ENCODE measurements around the gene ASCC3. TPM values are rescaled to one million over a fixed set of nuclear protein-coding genes. Genes with fewer than 3 reads are reported as not detected.

The ASCC3 gene
- total RNA-seq, 2 donors from 2014 or later, result 43.7 to 46.4 TPM

DNA sequence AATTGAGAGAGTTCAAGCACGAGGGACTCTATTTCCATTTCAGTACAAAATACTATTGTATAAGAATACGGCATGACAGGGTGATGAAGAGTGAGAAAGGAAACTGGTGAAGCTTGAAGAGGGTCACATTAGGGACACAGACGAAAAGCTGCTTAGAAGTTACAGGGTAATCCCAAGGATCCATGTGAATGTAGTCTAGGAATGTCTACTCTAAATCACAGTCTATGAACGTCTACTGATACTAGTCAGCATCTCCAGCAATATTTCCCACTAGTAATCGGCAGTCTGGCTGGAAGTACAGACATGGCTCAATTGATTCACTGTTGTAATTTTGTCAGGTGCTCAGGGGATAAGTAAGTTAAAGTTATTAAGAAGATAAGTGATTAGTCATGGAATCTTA, 156.4 kb downstream of the ASCC3 start:
- no peak overlapping the region for H3K4me3 Mint-ChIP-seq
- no peak overlapping the region for H3K27ac Mint-ChIP-seq
- H3K9me3 ChIP-seq (ENCODE audit: control insufficient read depth, low read length, poor library complexity, severe bottlenecking), result no peaks in the 10 kb centered on the region
- H3K4me1 Mint-ChIP-seq, result peaks cover 11% of the 10 kb centered on the region
- peaks cover 7% of the 10 kb centered on the region for H3K36me3 Mint-ChIP-seq (ENCODE audit: low read depth)
- ATAC-seq, result no peak
- H3K27me3 Mint-ChIP-seq, result no peaks in the 10 kb centered on the region
- no peak for DNase-seq

DNA sequence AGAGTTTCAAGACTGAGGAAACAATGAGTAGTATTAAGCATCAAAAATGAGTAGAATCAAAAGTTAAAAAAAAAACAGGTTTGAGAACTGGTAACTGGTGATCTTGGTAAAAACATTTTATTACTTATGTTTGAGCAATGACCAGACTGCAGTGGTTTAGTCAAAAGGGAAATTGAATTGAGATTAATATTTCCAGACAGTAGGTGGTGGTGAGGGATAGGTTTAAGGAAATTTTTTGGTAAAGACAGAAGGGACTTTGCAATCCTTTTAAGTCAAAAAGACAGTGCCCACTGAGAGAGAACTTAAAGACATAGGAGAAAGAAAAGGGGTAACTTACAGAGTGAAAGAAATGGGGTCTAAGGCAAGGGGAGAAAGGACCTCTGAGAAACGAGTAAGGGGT, 156.9 kb downstream of the ASCC3 start:
- DNase-seq (no peak), ATAC-seq (no peak)
- no peaks in the 10 kb centered on the region for H3K9me3 ChIP-seq (ENCODE audit: control insufficient read depth, low read length, poor library complexity, severe bottlenecking)
- no peaks in the 10 kb centered on the region for H3K27me3 Mint-ChIP-seq
- no peak overlapping the region for H3K27ac Mint-ChIP-seq
- peaks cover 7% of the 10 kb centered on the region for H3K36me3 Mint-ChIP-seq (ENCODE audit: low read depth)
- no peak overlapping the region for H3K4me3 Mint-ChIP-seq
- H3K4me1 Mint-ChIP-seq, result peaks cover 11% of the 10 kb centered on the region

DNA sequence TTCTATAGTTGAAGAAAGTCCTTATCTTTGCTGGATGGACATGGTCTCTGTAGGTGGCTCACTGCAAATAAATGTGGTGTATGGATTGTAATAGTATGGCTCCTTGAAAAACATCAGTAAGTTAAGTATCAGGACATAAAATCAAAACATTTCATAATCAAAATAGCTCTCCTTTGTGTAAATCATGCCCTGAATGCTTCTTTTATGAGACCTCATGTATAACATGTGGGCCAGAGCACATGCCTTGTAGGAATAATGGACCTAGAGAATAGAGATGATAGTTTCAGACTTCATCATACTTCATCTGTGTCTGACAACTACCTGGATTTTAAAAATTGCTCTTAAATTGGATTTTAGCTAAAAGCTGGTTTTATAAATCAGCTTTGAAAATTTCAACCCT, 159.9 kb downstream of the ASCC3 start:
- ATAC-seq (no peak), DNase-seq (no peak)
- Mint-ChIP-seq H3K4me1 (peaks cover 11% of the 10 kb centered on the region), H3K27me3 (no peaks in the 10 kb centered on the region), H3K4me3 (no peak overlapping the region), H3K27ac (no peak overlapping the region), H3K36me3 (ENCODE audit: low read depth) (peaks cover 4% of the 10 kb centered on the region)
- no peaks in the 10 kb centered on the region for H3K9me3 ChIP-seq (ENCODE audit: control insufficient read depth, low read length, poor library complexity, severe bottlenecking)

DNA sequence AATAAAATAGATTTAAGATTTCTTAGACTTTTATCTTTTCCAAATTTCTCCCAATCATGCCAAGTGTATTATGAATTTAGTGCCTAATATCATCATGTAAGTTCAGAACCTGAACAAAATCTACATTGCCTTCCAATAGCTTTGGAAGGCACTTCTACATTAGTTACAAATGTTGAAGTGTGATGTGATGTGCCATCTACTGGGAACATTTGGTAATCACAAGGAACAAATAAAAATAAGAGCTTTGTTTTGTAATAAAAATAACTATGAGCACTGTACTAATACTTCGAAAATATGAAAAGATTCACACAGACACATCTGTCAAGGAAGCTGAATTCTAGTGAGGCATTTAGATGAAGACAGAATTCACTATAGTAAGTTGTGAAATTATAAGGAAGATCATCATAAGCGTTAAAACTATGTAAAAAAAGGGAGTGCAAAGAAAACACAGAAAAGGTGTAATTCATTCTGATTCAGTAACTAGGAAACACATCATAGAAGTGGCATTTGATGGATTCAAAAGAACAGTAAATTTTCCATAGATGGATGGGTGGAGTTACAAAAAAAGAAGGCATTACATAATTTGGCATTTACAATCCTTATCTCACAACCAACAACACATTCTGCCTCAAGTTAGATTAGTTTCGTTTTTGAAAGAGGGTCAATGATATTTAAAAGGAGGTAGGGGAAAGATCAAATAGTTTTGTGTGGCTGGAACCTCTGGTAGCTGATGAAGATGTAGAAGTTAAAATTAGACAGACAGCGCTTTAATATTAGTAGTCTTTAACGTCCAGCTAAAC, 161.0 kb downstream of the ASCC3 start:
- H3K36me3 Mint-ChIP-seq (ENCODE audit: low read depth), result peaks cover 4% of the 10 kb centered on the region
- ATAC-seq (no peak), DNase-seq (no peak)
- H3K4me1 Mint-ChIP-seq, result peaks cover 11% of the 10 kb centered on the region
- H3K27me3 Mint-ChIP-seq, result no peaks in the 10 kb centered on the region
- no peak overlapping the region for H3K27ac Mint-ChIP-seq
- H3K4me3 Mint-ChIP-seq, result peak overlapping the region; percentile 56
- no peaks in the 10 kb centered on the region for H3K9me3 ChIP-seq (ENCODE audit: control insufficient read depth, low read length, poor library complexity, severe bottlenecking)

DNA sequence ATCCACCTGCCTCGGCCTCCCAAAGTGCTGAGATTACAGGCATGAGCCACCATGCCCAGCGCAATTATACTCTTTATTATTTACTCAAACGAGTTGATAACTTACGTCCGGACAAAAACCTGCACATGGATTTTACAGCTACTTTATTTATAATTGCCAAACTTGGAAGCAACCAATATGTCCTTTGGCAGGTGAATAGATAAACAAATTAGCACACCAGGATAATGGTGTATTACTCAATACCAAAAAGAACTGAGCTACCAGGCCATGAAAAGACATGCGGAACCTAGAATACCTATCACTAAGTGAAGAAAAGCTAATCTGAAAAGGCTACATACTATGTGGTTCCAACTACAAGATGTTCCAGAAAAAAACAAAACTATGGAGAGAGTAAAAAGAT, 168.1 kb downstream of the ASCC3 start:
- peaks cover 2% of the 10 kb centered on the region for H3K36me3 Mint-ChIP-seq (ENCODE audit: low read depth)
- H3K4me1 Mint-ChIP-seq, result no peaks in the 10 kb centered on the region
- ATAC-seq (no peak), DNase-seq (no peak)
- no peaks in the 10 kb centered on the region for H3K9me3 ChIP-seq (ENCODE audit: control insufficient read depth, low read length, poor library complexity, severe bottlenecking)
- H3K27me3 Mint-ChIP-seq, result no peaks in the 10 kb centered on the region
- no peak overlapping the region for H3K27ac Mint-ChIP-seq
- no peak overlapping the region for H3K4me3 Mint-ChIP-seq

DNA sequence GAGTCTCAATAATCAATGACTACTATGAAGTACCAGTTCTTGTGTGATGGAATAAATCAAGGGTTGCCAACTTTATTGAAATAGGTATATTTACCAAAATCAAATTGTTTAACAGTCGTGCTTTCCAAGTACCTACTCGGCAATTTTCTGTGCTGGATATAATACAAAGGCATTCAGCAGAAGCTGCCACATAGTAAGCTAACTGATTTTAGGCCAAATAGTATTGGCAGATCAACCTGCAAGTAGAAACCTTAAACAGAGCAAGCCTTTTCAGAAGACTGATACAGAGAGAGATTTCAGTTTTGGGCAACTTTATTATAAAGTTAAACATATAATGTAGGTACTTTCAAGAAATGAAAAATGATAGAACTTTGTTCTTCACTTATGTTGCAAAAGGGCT, 174.6 kb downstream of the ASCC3 start:
- no peak for DNase-seq
- no peak overlapping the region for H3K27ac Mint-ChIP-seq
- peaks cover 6% of the 10 kb centered on the region for H3K36me3 Mint-ChIP-seq (ENCODE audit: low read depth)
- H3K4me1 Mint-ChIP-seq, result peaks cover 4% of the 10 kb centered on the region
- no peaks in the 10 kb centered on the region for H3K27me3 Mint-ChIP-seq
- H3K9me3 ChIP-seq (ENCODE audit: control insufficient read depth, low read length, poor library complexity, severe bottlenecking), result no peaks in the 10 kb centered on the region
- no peak overlapping the region for H3K4me3 Mint-ChIP-seq
- ATAC-seq, result no peak

DNA sequence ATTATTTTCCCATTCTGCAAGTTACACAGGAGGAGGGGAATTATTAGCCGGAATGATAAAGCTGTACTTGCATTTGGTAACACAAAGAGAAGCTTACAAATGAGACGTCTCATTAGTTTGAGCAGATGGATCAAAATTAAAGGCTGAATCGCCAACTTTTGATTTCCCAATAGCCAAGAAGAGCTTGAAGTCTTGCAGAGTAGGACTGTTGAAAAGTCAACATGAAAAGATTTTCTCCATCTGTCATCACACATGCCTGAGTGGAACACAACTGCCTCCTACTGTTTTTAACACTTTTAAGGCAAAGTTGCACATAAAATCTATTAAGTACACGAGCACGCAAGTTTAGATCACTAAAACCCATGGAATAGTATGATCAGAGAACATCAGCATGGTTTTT, 176.2 kb downstream of the ASCC3 start:
- peaks cover 8% of the 10 kb centered on the region for H3K36me3 Mint-ChIP-seq (ENCODE audit: low read depth)
- H3K4me3 Mint-ChIP-seq, result no peak overlapping the region
- H3K4me1 Mint-ChIP-seq, result peaks cover 4% of the 10 kb centered on the region
- no peak for DNase-seq
- H3K27ac Mint-ChIP-seq, result no peak overlapping the region
- no peaks in the 10 kb centered on the region for H3K9me3 ChIP-seq (ENCODE audit: control insufficient read depth, low read length, poor library complexity, severe bottlenecking)
- no peak for ATAC-seq
- no peaks in the 10 kb centered on the region for H3K27me3 Mint-ChIP-seq

DNA sequence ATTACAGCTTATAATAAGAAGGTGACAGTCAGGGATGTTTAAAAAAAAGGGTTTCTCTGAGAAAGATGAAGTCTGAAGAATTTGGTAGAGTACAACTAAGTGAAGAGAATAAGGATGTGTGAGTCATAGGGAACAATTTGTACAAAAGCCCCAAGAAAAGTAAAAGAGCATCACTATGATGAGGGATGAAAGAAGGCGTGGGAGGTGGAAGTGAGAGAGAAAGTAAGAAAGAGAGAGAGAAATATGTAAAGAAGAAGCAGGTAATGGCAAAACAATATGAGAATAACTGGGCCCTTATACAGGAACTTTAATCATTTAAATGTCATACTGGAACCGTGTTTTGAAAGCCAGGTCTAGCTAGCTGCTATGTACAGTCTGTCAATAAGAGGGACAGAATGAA, 179.4 kb downstream of the ASCC3 start:
- H3K27me3 Mint-ChIP-seq, result no peaks in the 10 kb centered on the region
- H3K9me3 ChIP-seq (ENCODE audit: control insufficient read depth, low read length, poor library complexity, severe bottlenecking), result no peaks in the 10 kb centered on the region
- no peaks in the 10 kb centered on the region for H3K4me1 Mint-ChIP-seq
- no peak for DNase-seq
- H3K27ac Mint-ChIP-seq, result no peak overlapping the region
- H3K36me3 Mint-ChIP-seq (ENCODE audit: low read depth), result peaks cover 8% of the 10 kb centered on the region
- ATAC-seq, result no peak
- H3K4me3 Mint-ChIP-seq, result no peak overlapping the region

DNA sequence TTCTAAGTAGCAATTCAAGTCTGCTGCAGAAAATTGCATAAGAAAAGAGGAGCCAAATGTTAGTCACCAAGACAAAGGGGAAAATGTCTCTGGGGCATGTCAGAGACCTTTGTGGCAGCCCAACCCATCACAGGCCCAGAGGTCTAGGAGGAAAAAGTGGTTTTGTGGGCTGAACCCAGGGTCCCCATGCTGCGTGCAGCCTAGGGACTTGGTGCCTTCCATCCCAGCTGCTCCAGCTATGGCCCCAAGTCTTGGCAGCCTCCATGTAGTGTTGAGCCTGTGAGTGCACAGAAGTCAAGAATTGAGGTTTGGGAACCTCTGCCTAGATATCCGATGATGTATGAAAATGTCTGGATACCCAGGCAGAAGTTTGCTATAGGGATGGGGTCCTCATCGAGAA, 181.1 kb downstream of the ASCC3 start:
- Mint-ChIP-seq H3K27me3 (no peaks in the 10 kb centered on the region), H3K4me3 (no peak overlapping the region), H3K36me3 (ENCODE audit: low read depth) (peaks cover 8% of the 10 kb centered on the region), H3K27ac (no peak overlapping the region), H3K4me1 (no peaks in the 10 kb centered on the region)
- no peaks in the 10 kb centered on the region for H3K9me3 ChIP-seq (ENCODE audit: control insufficient read depth, low read length, poor library complexity, severe bottlenecking)
- ATAC-seq (no peak), DNase-seq (no peak)

DNA sequence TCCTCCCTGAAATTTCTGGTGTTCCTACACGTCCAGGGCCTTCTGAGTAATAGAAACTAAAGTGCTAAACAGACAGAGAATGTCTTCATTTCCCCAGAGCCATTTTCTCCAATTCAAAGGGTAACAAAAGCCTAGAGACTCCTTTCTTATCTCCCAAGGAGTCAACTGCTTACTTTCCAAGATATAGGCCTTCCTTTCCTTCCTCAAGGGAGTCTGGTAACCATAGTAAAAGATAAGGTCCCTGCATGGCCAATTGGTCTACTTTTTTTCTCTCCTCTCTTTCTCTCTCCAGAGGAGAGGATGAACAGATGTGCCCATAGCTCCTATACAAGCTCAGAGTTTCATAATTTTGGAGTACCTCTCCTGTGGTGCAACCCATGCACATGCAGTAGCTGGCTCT, 185.7 kb downstream of the ASCC3 start:
- Mint-ChIP-seq H3K27ac (no peak overlapping the region), H3K27me3 (no peaks in the 10 kb centered on the region), H3K4me1 (no peaks in the 10 kb centered on the region), H3K4me3 (no peak overlapping the region), H3K36me3 (ENCODE audit: low read depth) (peaks cover 3% of the 10 kb centered on the region)
- ATAC-seq (no peak), DNase-seq (no peak)
- H3K9me3 ChIP-seq (ENCODE audit: control insufficient read depth, low read length, poor library complexity, severe bottlenecking), result no peaks in the 10 kb centered on the region

DNA sequence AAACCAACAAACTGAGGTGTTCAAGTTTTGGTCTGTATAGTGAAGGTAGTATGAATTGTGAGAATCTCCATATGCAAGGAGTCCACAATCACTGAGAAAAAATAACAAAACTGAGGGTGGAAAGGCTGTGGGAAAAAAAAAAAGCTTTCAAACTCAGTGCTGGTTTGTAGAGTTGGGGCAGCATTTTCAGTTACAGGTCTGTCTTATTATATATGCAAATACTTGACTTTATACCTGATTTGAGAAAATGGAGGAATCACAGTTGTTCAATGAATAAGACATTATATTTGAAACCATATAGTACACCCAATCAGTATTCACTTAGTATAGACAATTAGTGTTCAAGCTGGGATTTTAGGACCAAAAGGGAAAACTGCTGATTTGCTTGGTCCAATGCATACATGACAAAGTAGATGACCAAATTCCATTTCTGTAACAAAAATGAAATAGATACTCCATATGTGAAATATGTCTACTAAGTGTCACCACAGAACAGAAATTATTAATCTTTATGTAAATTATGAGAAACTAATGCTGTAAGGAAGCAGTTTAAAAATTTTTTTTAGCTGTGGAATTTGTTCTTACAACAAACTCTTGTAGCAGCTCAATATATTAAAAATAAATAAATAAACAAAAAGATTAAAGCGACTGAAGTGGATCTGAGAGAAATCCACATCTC, 187.7 kb downstream of the ASCC3 start:
- Mint-ChIP-seq H3K4me1 (no peaks in the 10 kb centered on the region), H3K27me3 (no peaks in the 10 kb centered on the region), H3K36me3 (ENCODE audit: low read depth) (no peaks in the 10 kb centered on the region)

DNA sequence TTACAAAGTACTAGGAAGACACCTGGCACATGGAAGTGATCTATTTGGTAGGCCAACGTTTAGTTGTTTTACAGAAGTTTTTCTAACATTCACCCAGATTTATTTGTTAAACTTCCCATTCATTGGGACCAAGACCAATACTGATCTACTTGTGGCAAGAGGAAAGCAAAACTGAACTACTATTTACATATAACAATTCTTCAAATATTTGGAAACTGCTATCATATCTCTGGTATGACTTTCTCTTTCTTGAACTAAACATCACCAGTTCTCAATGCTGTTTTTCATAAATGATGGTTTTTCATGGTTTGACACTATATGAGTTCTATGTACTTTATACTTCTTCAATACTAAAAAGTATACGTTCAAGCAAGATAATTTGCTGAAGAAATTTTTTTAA, 189.2 kb downstream of the ASCC3 start:
- no peak for DNase-seq
- Mint-ChIP-seq H3K4me3 (no peak overlapping the region), H3K4me1 (no peaks in the 10 kb centered on the region), H3K27ac (no peak overlapping the region), H3K27me3 (no peaks in the 10 kb centered on the region), H3K36me3 (ENCODE audit: low read depth) (no peaks in the 10 kb centered on the region)
- no peaks in the 10 kb centered on the region for H3K9me3 ChIP-seq (ENCODE audit: control insufficient read depth, low read length, poor library complexity, severe bottlenecking)
- no peak for ATAC-seq

More for the DNA sequence above, 187.7 kb downstream of the ASCC3 start:
- H3K9me3 ChIP-seq (ENCODE audit: control insufficient read depth, low read length, poor library complexity, severe bottlenecking), result no peaks in the 10 kb centered on the region
- Mint-ChIP-seq H3K4me3 (no peak overlapping the region), H3K27ac (no peak overlapping the region)
- DNase-seq, result no peak
- ATAC-seq, result no peak

DNA sequence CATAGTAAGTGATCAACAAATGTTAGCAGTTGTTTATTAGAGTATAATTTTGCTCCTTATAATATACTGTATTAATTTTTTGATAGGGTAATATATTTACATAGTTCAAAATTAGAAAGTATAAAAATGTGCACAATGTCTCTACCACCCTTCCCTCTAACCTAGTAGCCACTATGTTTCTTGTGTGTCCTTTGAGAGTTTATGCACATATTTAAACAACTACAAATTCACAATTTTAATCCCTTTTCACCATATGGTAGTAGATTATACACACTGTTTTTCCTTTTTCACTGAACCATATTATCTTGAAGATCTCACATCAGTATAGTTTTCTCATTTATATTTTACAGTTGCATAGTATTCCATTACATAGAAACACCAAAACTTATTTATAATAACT, 194.9 kb downstream of the ASCC3 start:
- ATAC-seq (no peak), DNase-seq (no peak)
- peaks cover 4% of the 10 kb centered on the region for H3K4me1 Mint-ChIP-seq
- no peaks in the 10 kb centered on the region for H3K36me3 Mint-ChIP-seq (ENCODE audit: low read depth)
- H3K4me3 Mint-ChIP-seq, result no peak overlapping the region
- no peaks in the 10 kb centered on the region for H3K27me3 Mint-ChIP-seq
- no peak overlapping the region for H3K27ac Mint-ChIP-seq
- no peaks in the 10 kb centered on the region for H3K9me3 ChIP-seq (ENCODE audit: control insufficient read depth, low read length, poor library complexity, severe bottlenecking)

DNA sequence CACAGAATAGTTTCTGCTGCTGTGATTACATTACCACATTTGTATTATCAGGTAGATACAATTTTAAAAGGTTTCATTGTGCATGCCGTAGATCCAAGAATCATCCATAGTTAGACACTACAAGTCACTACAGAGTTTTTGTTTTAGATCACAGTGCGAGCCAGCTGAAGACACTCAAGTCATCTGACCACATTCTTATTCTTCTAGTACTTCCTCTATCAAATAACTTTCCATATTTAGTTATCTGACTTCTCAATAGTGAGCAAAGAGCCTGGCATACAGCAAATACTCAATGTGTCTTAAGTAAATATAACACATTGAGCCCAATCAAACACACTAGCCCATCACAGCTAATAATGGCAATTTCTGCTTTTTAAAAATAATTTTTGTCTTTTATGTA, 195.4 kb downstream of the ASCC3 start:
- no peak overlapping the region for H3K27ac Mint-ChIP-seq

More for the DNA sequence above, 195.4 kb downstream of the ASCC3 start:
- H3K9me3 ChIP-seq (ENCODE audit: control insufficient read depth, low read length, poor library complexity, severe bottlenecking), result no peaks in the 10 kb centered on the region
- no peak for ATAC-seq
- no peak for DNase-seq
- Mint-ChIP-seq H3K27me3 (no peaks in the 10 kb centered on the region), H3K4me3 (no peak overlapping the region), H3K36me3 (ENCODE audit: low read depth) (no peaks in the 10 kb centered on the region), H3K4me1 (peaks cover 4% of the 10 kb centered on the region)

Measured in T-helper 17 cell (primary cell).